GM18867 (cell line): ENCODE data around the gene PRSS33.

Experiments used
- ATAC-seq: cut with Tn5 transposase; IDR thresholded peaks from one replicate; pipeline ENCODE4 v1.9.1; 2021; ENCODE audit warnings: mild to moderate bottlenecking, moderate library complexity; ENCODE audit not compliant: unreplicated experiment

Gene PRSS33, protein sequence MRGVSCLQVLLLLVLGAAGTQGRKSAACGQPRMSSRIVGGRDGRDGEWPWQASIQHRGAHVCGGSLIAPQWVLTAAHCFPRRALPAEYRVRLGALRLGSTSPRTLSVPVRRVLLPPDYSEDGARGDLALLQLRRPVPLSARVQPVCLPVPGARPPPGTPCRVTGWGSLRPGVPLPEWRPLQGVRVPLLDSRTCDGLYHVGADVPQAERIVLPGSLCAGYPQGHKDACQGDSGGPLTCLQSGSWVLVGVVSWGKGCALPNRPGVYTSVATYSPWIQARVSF

DNA sequence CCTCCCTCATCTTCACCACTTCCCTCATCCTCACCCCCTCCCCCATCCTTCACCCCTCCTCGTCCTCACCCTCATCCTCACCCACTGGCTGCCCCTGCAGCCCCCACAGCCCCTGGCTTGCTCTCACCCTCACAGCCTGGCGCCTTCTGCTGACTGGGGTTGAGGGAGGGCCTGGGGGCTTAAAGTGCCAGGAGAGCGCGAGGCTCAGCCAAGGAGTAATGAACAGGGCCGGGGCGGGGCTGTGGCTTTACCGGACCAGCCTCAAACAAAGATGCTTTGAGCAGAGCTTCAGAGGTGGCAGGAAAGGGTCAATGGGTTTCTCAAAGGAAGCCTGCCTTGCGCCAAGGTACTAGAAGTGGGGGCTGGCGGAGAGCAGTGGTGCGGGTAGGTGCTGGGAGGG lies at the start of gene PRSS33:
TSS of gene PRSS33 (minus strand) at position 155 of the 400 bp plus-strand sequence. CDS start 1,013 bp downstream, outside the sequence.
- no peak for ATAC-seq

DNA sequence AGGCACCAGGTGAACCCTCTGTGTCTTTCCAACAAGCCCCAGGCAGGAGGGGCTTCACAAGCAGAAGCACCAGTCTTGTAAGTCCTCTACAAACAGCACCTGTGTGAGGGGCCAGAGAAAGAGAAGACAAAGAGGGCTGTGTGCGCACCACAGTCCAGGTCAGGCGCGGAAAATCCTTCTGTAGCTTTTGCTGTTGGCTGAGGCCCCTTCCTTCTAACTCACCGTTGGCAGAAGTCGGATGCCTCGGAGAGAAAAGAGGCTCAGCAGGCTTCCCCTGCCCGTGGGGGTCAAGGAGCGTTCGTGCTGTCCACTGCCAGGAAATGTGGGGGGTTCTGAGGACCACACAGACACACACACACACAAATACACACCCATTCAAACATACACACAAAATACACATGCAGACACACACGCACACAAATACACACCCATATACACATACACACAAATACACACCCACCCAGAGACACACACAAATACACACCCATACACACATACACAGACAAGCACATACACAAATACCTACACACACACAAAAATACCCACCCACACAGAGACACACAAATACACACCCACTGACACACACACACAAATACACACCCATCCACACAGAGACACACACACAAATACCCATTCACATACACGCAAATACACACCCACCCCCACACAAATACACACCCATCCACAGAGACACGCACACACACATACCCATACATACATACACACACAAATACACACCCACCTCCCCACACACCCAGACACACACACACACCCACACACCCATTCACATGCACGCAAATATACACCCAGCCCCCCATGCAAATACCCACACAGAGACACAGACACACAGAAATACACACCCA lies 49.5 kb upstream of the PRSS33 start:
- ATAC-seq = no peak

DNA sequence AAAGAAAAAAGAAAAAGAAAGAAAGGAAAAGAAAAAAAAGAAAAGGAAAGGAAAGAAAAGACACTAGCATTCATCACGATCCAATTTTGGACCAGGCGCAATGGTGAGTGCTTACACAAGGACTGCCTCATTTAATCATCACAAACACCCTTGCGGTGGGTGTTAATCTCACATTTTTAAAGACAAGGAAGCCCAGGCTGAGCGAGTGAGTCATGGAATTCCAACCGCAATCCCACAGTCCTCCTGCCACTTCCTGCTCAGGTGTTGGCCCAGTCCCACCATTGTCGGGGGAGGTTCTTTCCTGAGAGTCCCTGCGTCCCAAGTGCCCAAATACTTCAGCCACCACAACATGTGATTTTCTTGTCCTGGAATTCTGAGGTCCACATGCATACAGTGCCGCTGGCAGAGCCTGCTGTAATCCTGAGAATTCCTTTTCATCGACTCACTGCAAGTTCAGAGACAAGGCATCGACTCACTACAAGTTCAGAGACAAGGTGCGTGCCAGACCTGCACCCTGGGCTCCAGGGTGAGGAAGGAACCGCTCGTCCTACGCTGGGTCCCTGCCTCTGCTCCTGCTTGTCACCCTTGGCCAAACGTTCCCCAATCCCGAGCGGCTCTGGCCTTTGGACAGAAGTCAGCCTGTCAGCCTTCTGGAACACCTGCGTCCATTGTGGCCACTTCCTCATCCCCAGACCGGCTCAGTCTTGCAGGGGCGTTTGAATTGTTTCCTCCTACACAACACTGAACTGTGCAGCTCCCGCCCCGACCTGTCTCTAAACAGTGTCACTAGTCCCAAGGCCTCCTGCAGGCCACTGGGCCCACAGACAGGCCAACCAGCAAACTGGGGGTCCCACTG lies 48.5 kb upstream of the PRSS33 start:
- no peak for ATAC-seq

DNA sequence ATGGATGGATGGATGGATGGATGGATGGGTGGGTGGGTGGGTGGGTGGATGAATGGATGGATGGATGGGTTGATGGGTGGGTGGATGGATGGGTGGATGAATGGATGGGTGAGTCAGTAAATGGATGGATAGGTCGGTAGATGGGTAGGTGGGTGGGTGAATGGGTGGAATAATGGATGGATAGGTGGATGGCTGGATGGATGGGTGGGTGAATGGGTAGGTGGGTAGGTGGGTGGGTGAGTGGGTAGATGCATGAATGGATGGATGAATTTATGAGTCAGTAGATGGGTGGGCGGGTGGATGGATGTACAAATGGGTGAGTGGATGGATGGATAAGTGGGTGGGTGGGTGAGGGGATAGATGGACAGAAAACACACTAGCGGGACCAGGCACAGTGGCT lies 47.6 kb upstream of the PRSS33 start:
- no peak for ATAC-seq

DNA sequence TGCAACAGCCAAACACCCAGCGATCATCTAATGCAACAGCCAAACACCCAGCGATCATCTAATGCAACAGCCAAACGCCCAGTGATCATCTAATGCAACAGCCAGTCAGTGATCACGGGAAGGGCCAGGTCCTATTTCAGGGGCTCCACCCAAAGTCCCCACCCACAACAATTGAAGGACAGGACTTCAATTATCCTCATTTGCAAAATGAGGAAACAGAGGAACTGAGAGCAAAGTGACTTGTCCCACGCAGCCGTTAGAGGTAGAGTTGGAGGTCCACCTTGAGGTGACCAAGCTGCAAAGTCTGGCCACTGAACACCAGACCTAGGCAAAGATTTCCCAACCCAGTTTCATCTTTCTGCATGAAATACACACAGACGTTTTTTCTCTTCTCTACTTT lies 46.4 kb upstream of the PRSS33 start:
- no peak for ATAC-seq

DNA sequence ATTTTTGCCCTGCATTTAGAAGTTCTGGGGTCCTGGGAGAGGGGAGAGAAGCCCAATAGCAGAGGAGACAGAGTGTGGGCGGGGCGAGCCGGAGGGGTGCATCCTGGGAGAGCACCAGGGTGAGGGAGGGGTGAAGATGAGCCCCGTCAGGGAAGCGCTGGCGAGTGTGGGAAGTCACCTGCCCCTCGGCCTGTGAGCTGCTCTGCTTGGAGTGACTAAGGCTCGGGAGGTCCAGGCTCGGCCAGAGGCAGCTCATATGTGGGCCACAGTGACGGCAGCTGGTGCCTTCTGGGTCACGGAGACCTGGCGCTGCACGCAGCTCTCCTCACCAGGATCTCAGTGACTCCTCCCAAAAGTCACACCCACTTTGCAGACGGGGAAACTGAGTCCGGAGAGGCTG lies 43.8 kb upstream of the PRSS33 start:
- no peak for ATAC-seq

DNA sequence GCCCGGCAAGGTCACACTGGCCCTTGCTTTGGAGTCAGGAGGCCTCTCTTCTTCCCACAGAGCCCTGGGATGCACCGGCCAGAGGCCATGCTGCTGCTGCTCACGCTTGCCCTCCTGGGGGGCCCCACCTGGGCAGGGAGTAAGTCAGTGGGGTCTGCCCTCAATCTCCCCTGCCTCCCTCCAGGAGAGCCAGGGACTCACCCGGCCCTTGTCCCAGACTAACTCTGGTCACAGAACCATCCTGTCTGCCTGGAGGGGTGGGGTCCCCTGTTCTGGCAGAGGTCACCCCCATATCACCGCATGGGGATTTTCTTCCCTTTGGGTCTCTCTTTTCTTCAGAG lies 43.0 kb upstream of the PRSS33 start:
- ATAC-seq = no peak

DNA sequence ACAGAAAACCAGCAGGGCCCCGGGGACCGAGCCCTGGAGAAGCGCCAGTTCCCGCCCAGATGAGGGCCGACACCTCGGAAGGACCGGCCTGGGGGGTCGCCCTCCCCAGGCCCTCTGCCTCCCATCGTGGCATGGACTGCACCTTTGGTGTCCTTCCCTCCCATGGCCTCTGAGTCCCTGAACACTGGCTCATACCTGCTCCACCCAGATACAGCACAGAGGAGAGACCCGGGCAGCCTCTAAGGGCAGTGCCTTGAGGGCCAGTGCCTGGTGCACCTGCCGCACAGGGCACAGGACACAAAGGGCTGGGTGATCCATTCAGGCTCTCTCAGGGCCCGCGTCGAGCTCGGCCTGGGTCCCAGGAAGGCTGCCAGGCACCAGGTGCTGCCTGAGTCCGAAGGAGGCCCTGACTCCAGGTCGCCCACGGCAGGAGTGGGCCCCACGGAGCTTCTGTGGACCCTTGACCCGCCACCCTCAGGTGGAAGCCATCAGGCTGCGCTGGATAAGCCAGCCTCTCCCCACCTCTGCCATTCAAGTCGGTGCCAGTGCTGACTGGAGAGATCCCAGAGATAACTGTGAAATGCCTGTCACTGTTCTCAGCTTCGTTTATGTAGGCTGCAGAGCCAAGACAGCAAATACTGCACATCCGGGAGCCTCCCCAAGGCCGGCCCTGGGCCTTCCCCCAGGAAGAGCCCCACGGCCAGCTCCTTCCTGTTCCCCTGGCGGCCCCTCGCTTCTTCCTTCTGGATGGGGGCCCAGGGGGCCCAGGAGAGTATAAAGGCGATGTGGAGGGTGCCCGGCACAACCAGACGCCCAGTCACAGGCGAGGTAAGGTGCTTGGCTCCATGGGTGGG lies 42.4 kb upstream of the PRSS33 start, which contains the start of gene ZG16B:
TSS of gene ZG16B (plus strand) at position 803 of the 854 bp plus-strand sequence. CDS start 139 bp downstream, outside the sequence.
- ATAC-seq = no peak

DNA sequence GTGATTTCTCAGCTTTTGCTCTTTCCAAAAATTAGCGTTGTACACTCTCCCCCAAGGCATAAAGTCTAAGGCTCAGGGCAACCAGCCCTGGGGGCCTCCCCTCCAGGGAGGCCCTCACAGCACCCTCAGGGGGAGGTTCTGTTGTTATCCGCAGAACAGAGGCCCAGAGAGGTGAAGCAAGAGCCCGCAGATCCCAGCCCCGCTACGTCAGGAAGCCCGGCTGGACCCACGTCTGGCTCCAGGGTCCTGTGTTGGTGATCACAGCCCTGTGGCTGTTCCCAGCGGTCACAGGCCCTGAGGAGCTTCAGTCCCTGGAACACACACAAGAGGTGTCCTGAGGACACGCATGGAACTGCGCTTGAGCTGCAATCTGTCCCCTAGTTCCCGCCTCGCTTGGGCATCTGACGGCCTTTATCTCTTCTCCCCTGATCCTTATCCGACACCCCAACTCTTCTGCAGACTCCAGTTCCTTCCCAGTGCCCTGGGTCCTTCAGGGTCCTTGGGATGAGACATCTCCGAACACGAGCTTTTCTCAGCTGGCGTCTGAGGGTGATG lies 41.6 kb upstream of the PRSS33 start:
- ATAC-seq = no peak

DNA sequence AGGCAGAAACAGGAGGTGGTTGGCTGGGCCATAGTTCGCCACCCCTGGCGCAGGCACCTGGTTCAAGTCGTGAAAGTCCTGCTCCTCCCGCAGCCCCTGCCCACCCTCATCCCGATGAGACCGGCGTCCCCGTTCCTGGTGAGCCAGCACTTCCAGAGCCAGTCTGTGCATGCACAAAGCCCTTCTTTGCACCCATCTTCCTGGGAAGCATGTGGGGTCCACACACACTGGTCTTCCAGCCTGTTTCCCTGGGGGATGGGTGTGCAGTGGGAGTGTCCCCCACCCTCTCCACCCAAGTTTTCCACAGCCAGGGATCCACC lies 41.1 kb upstream of the PRSS33 start:
- no peak for ATAC-seq

DNA sequence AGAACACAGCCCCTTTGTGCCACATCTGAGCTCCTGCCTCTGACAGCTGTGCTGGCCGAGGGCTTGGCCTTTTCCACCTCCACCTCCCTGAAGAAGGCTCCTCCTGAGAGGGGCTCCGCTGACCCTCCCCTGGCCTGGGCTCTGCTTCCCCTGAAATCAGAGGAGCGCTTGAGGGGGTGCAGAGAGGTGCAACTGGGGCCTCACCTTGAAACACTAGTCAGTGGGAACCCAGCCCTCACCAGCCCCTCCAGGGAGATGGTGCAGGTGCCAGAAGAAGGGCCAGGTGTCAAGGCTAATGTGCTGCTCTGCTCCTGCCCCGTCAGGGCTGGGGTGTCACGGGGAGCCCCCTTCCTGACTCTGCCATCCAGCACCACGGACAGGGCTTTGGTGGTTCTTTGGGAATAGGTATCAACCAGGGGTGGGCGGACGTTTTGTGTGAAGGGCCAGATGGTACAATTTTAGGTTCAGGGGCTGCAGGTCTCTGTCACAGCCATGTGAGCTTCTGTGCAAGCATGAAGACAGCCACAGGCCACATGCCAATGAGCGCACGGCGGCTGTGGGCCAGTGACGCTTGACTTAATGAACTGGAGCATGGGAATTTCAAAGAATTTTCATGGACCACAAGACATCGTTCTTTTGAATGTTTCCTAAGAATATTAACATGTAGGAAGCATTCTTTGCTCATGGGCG lies 40.6 kb upstream of the PRSS33 start:
- ATAC-seq = no peak

DNA sequence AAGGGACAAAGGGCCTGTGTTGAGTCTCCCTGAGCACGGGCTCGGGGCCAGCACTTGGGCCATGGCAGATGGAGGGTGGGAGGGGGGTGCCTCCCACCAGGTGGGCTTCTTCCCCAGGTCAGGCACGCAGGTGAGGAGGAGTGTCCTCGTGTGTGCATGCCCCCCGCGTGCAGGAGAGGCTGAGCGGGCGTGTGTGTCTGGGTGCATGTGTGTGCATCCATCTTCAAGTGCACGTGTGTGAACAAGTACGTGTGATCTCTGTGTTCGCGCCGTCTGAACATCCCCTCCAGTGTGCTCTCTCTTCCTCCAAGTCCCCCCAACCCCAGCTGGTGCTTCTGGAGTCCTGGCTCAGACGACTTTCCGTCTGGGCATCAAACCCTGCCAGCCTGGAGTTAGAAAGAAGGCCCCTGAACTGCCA lies 40.0 kb upstream of the PRSS33 start:
- ATAC-seq = no peak

DNA sequence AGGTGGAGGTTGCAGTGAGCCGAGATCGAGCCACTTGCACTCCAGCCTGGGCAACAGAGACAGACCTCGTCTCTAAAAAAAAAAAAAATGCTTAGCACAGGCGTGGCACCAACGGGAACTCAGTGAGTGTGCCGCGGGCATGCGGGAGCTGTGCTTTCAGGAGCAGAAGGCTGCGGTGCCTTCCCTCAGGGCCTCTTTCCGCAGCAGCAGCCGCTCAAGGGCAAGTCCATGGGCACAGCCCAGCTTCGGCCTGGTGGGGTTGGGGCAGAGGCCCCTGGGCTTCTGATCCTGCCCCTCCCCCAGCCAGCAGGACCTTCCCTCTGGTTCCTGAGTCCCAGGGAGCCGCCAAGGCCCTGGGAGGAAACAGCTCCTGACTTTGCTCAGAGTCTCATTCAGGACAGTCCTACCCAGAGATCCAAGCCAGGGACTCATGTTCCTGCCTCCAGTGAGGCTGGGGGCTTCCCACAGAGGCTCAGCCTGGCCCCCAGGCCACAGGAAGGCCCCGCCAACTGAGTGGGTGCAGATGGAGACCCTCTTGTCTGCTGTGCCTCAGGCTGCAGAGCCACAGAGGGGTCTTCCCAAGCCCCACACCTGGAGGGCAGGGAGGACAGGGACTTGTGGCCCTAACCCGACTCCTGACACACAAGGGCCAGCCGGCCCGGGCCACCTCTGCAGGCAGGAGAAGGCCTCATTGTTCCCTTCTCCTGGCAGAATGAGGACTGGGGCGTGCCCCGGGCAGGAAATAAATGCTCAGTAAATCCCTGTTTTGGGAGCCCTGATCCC lies 39.4 kb upstream of the PRSS33 start:
- ATAC-seq = no peak

DNA sequence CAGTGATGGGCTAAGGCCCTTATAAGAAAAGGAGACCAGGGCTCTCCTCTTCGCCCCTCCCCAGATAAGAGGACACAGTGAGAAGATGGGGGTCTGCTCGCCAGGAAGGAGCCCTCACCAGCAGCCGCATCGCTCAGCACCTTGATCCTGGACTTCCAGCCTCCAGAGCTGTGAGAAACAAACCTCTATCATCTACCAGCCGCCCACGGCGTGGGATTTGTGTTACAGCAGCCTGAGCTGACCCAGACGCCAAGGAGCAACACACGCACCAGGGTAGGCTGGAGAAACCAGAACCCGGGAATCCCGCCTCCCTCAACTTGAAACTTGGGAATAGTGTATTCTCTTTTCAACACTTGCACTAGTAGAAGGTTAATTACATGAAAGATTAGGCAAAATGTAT lies 38.5 kb upstream of the PRSS33 start:
- no peak for ATAC-seq

DNA sequence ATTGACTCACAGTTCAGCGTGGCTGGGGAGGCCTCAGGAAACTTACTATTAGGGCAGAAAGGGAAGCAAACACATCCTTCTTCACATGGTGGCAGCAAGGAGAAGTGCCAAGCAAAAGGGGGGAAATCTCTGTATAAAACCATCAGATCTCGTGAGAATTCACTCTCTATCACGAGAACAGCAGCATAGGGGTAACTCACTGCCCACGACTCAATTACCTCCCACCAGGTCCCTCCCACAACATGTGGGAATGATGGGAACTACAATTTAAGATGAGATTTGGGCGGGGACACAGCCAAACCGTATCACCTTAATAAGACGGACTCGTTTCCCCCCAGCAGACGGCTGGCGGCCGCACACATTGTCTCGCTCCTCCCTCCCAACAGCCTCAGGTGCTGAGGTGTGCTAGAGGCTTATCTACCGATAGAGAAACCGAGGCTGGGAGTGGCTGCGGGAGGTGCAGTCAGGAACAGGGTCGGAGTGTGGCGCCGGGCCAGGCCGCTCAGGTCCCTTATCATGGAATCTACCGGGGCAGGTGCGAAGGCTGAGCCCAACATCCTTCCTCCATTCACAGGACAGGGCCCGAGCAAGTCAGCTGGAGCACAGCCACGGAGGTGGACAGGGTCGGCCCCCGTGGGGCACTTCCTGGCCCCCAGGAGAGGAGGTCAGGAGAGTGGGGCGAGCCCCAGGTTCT lies 37.8 kb upstream of the PRSS33 start:
- ATAC-seq = no peak

DNA sequence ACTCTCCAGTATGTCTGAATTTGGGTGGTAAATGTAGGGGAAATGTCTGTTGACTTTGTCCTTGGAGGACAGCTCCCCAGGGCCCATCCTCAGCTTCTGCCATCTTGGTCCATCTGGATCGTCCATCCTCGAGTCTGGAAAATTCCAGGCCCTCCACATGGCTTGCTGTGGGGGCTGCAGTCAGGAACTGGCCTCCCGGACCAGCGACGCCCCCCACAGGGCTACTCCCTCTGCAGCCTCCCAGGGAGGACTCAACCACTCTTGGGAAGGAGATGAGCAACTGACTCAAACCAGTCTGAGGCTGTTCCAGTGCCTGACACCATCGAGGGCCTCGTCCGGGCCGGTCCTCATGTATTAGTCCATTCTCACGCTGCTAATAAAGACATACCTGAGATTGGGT lies 37.3 kb upstream of the PRSS33 start:
- no peak for ATAC-seq

DNA sequence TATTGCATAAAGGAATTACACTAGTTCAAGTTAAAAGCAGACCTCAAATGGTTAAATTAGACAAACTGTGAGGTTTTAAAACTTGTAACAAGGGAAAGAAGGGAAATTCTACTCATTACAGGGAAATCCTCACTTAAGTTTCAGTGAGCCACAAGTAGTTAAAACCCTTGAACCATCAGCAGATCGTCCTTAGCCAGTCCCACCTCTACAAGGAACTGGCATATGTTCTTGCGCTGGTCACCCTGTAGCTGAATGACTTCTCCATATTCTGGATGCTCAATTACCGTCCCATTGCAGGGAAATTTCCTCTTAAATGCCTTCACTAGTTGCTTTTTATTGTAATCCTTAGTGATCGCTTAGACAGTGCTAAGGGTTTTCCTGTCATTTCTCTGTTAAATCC lies 35.1 kb upstream of the PRSS33 start:
- no peak for ATAC-seq

DNA sequence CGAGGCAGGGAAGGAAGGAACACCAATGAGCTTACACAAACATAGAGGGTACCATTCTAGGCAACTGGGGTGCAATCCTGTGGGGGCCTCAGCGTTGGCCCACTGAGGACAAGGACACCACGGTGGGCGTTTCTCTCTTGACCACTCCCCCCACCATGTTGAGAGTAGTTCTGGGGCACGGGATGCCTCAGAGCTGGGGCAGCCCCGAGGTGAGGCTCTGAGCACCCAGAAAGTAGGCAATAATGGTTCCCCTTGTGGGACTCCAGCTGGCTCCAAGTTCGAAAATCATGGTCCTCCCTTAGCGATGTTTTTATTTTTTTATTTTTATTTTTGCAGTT lies 34.8 kb upstream of the PRSS33 start:
- no peak for ATAC-seq
